Measurements from ENCODE around the gene FIBIN.
A peak's percentile ranks its signal among the peaks of the same experiment; 100 is the strongest.

Gene FIBIN

GRCh38 chr11:27025312-27025955, 31.5 kb downstream of the FIBIN start:
- DNase-seq, result no peak

DNA sequence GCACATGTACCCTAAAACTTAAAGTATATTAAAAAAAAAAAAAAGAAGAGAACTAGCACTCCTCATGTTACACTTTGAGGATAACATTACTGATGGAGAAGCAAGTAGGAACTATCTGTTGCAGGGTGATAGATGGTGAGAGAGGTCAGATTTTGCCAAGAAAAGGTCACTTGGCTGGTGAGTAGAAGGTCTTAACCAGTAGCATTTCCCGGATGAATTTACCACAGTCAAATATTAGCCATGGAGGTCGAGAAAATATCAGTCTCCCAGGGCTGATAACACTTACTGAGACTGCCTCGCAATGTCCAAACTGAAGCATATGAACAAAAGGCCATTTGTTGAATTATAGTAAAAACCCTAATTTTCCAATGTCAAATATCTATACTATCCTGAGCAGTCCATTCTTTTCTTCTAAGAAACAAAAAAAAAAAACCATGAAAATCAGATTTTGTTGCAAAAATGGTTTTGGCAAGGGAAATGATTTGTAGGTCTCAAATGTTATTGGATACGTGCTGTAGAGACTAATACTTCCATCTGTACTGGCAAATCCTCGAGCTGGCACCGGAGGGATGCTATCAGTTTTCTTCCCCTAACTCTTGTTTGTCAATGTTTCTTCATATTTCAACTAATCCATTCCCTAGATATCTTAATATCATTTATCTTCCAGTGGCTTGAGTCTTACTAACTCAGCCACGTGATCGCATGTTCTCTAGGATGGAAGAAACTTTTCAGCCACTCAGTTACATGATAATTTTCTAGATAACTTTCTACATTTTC, 32.2 kb downstream of the FIBIN start:
- no peak for DNase-seq

DNA sequence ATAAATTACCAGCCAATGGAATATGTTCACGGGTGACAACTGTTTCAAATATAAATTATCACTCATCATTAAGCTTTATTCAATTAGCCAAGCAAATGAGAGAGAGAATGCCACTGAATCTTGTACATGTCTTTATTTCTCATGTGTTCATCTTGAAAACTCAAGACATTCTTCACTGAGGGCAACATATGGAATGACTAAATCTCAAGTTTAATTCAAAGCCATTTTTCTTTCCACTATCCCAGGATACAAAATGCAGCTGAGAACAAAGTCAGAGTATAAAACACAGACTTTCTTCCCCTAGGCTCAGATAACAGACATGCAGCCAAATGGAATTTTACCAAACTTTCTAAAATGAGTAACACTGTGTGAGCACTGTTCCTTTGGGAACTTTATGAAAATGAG, 34.7 kb downstream of the FIBIN start:
- no peak for DNase-seq

DNA sequence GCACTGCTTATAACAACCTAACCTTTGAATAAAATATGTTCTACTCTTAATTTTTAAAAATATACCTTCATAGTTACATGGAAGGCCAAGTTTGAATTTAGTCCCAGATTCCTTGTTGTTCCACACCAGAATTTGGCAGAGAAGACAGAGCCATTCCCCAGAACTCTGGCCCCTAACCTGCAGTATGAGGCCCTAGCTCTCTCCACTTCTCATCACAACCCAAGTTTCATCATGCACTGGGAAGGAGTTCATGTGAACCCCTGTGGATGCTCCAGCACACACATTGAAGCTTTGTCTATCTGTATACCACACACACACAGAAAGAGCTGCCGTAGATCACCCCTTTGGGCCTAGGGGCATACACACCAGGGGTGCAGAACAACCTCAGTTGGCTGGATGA, 36.1 kb downstream of the FIBIN start:
- DNase-seq, result no peak

DNA sequence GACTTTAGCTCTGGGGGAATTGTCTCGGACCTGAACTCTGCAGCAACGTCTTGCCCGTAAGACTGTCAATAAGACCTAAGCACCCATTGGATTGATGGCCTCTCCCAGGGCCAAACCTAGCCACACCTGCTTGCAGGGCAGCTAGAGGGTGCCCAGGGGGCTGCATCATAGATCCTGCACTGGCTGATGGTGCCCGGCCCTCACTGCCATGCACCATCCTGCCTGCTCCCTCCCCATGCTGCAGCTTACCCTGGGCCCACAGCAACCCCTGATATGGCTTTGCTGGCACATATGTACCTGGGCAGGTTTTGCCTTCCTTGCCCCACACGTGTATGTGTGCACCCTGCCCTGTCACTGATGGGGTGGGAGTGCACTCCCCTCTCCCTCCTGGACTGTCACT, 37.8 kb downstream of the FIBIN start:
- no peak for DNase-seq

GRCh38 chr11:27039873-27040272, 46.0 kb downstream of the FIBIN start:
- DNase-seq, result no peak

DNA sequence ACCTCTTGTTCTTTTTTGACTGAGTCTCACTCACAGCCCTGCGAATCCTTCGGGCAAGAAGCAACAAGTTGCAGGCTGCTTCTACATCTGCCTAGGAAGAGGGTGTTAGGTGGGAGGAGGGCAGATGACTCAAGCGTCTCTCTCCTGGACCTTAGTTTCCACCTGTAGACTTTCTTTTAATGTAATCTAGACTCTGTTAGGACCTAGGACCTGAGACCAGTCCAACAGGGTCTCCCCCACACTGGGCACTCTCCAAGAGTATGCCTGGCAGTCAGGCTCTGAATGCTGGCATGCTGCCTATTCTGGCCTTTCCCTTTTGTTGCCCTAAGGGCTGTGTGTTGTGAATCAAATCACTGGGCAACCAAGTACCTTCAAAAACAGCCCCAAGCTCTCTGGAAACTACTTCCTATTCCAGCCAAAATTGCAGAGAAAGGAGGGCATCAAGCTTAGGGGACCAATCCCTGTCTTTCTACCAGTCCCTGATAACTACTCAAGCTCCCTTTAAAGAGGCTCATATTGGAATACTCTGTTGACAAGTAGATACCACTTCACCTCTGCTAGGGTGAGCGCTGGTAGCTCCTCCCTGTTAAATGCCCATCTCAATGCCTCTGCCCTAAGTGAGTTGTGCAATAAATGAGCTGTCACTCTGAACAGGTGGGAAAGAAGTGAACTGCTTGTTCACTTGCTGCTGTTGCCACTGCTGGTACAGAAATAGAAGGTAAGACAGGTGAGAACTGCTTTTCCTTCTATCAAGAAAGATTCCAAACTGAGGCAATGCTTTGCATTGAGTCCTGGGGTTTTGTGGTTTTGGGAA, 46.6 kb downstream of the FIBIN start, which contains the start of gene BBOX1:
BBOX1 (plus strand) TSS at position 514 of the 814 bp plus-strand sequence. CDS start 14,616 bp downstream, outside the sequence.
- peak; percentile 17 for DNase-seq

- DNase-seq, result no peak
Measured at GRCh38 chr11:27041141-27041899, 47.4 kb downstream of the FIBIN start.

Data from EL (cell line).